Measurements from ENCODE around the gene KRTAP9-4. TPM values are rescaled to one million over a fixed set of nuclear protein-coding genes. Genes with fewer than 3 reads are reported as not detected.

KRTAP9-4 gene
- total and polyA plus RNA-seq, 2 donors (not counting 3 experiments of a cell fraction or from before 2014, with no cell fraction given) = not detected

- intact Hi-C loops (cut with micrococcal nuclease) (loop anchor here (1.0 kb wide), 1 partner anchor 11 kb away; no protein-coding TSS in a partner anchor), dilution Hi-C loops (cut with MboI; ENCODE audit: extremely low pct_ligation_motif_present, low sequenced_read_pairs) (no loop called here)
- no TSS peak for BruUV-seq (replicated peaks)
- Histone ChIP-seq H3K27me3 (ENCODE audit: control insufficient read depth in 2 of 2, insufficient read depth in 2 of 2, low read length in 2 of 2) (no peaks in the 10 kb centered on the region), H2AFZ (ENCODE audit: low read depth, low read length) (no peak within 1 kb of the TSS), H3K9ac (replicated peaks; ENCODE audit: extremely low read depth, insufficient read depth, low read length) (no peak within 1 kb of the TSS), H4K20me1 (replicated peaks; ENCODE audit: control insufficient read depth, extremely low read depth, insufficient read depth, low read length) (no peaks in the 10 kb centered on the region), H3K4me1 (ENCODE audit: control insufficient read depth, extremely low read depth, insufficient read depth, low read length) (no peaks in the 10 kb centered on the region), H3K4me3 (replicated peaks in 1 of 3; ENCODE audit: insufficient read depth in 1 of 3, low read depth in 1 of 3, low read length in 3 of 3) (no peak within 1 kb of the TSS), H3K36me3 (ENCODE audit: control insufficient read depth in 2 of 2, extremely low read depth in 1 of 2, insufficient read depth in 2 of 2, low read length in 2 of 2) (no peaks in the 10 kb centered on the region), H3K4me2 (ENCODE audit: insufficient read depth, low read length) (no peak within 1 kb of the TSS), H3K9me3 (replicated peaks; ENCODE audit: control insufficient read depth, insufficient read depth, low read length) (no peaks in the 10 kb centered on the region), H3K27ac (ENCODE audit: insufficient read depth, low read depth, low read length) (no peak within 1 kb of the TSS), H3K79me2 (ENCODE audit: control insufficient read depth, insufficient read depth, low read length) (no peaks in the 10 kb centered on the region), H3K9me1 (replicated peaks; ENCODE audit: control insufficient read depth, extremely low read depth, insufficient read depth, low read length) (no peaks in the 10 kb centered on the region)
- no peak for FAIRE-seq
- DNase-seq (ENCODE audit: low read depth, low spot score) = no peak
- ChIA-PET CTCF (interaction anchor here (1.5 kb wide), 1 partner anchor 11 kb away, joined by 6 read pairs; no protein-coding TSS in a partner anchor), POLR2A (no interaction called here)
- no peak for TF ChIP-seq MYC (IDR thresholded peaks at IDR 0.05; ENCODE audit: low read depth, low read length)
- TF ChIP-seq POLR2AphosphoS5 (IDR thresholded peaks at IDR 0.05; ENCODE audit: insufficient read depth, low read depth, low read length) = no peak
- TF ChIP-seq POLR2A (IDR thresholded peaks at IDR 0.05; ENCODE audit: low read depth, low read length) = no peak
- TF ChIP-seq EZH2 (IDR thresholded peaks at IDR 0.05; ENCODE audit: borderline replicate concordance, low read depth, low read length, severe bottlenecking) = no peak
- TF ChIP-seq CTCF (IDR thresholded peaks at IDR 0.05; ENCODE audit: extremely low read depth in 1 of 2, insufficient read depth in 1 of 2, low read depth in 1 of 2, low read length in 2 of 2) = no peak
- TF ChIP-seq GATA2 (IDR thresholded peaks at IDR 0.05; ENCODE audit: insufficient read depth, insufficient read length, low read depth, low read length) = no peak
- TF ChIP-seq FOS (IDR thresholded peaks at IDR 0.05; ENCODE audit: borderline replicate concordance, insufficient read depth, low read length) = no peak
- no peak for TF ChIP-seq JUN (IDR thresholded peaks at IDR 0.05; ENCODE audit: borderline replicate concordance, insufficient read depth, insufficient read length, low read depth)
- no peak for TF ChIP-seq MAX (IDR thresholded peaks at IDR 0.05; ENCODE audit: insufficient read depth, insufficient read length)
Observed at GRCh38 chr17:41265078-41265477, 15.6 kb downstream of the KRTAP9-4 start, which contains the start of gene KRTAP9-6. KRTAP9-6 (plus strand) TSS chr17:41265378; CDS start chr17:41265378, 0 bp downstream.
